Activated T-helper 1 cell treated with anti-CD3 and anti-CD28 coated beads, Interleukin-2, amount 50 U/mL, for 16 hours (primary cell): ENCODE data around the gene TPSAB1.
"Not testable (repeated sequence)": the region's sequence is repeated elsewhere in the genome, so short reads cannot be mapped to it uniquely, and the experiment has no call there.

Experiments used
- DNase-seq, 2 donors: peaks; one replicate each; pipeline ENCODE4 v3.0.0-alpha.2; 2020; ENCODE audit warnings: low read depth in 1 of 2, low spot score in 1 of 2

Gene TPSAB1

GRCh38 chr16:1223355-1224214 is 16.9 kb upstream of the TPSAB1 start:
- DNase-seq = no peak

- no peak for DNase-seq
Measured at GRCh38 chr16:1224558-1224957, 15.9 kb upstream of the TPSAB1 start.

GRCh38 chr16:1225051-1225451 is 15.5 kb upstream of the TPSAB1 start, which contains the start of gene TPSG1:
Gene TPSG1 (minus strand): TSS chr16:1225268. CDS start chr16:1225252, 16 bp downstream.
- DNase-seq = no peak

- DNase-seq = not testable (repeated sequence)
Measured at GRCh38 chr16:1225728-1226311, 14.7 kb upstream of the TPSAB1 start.

DNA sequence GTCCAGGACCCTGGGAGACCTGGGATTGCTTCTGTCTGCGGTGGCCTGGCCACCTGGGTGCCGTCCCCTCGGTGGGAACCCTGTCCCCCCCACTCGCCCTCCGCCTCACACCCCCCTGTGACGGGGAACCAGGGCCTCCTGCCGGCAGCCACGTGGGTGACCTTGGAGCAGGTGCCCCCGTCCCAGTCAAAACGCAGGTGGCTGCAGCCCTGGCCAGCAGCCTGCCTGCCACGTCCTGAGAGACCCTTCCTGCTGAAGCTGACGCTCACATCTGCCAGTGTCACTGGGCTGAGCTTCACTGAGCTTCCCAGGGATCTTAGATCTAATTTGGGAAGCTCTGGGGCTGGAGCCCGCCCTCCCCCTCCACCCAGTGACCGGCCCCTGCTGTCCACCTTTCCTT is 13.8 kb upstream of the TPSAB1 start:
- DNase-seq = not testable (repeated sequence)

DNA sequence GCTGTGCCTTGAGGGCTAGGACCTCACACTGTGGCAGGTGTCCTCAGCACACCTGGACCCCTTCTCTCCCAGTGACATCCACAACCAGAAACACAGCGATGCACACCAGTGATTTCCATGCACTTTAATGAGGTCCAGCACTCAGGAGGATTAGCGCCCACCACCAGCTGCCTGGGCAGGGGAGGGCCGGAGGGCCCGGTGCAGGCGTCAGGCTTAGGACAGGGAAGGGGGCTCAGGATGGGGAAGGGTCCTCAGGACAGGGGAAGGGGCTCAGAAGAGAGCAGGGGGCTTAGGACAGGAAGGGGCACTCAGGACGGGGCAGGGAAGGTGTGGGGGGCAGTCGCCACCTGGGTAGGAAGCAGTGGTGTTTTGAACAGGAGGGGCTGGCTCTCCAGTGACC is 12.3 kb upstream of the TPSAB1 start:
- not testable (repeated sequence) for DNase-seq

- not testable (repeated sequence) for DNase-seq
Measured at GRCh38 chr16:1229476-1229875, 11.0 kb upstream of the TPSAB1 start.

DNA sequence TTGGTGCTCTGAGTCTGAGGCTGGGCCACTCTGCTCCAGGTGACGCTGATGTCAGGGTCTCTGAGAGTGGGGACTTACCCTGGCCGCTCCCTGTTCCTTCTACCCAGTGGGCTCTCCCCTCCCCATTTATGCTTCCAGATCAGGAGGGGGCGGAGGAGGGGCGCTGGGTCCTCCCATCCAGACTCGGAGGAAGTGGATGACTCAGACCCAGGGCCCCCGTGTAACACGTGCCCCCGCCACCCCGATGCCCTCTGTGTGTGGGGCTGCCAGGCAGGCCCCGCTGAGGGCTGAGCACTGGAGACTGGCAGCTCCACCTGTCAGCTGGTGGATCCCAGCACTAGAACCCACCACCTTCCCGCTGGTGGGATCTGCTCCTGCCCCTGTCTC is 10.4 kb upstream of the TPSAB1 start, which contains the start of gene TPSB2:
Gene TPSB2 (minus strand): TSS at position 101 of the 387 bp plus-strand sequence. CDS start 233 bp downstream, outside the sequence.
- not testable (repeated sequence) for DNase-seq

DNA sequence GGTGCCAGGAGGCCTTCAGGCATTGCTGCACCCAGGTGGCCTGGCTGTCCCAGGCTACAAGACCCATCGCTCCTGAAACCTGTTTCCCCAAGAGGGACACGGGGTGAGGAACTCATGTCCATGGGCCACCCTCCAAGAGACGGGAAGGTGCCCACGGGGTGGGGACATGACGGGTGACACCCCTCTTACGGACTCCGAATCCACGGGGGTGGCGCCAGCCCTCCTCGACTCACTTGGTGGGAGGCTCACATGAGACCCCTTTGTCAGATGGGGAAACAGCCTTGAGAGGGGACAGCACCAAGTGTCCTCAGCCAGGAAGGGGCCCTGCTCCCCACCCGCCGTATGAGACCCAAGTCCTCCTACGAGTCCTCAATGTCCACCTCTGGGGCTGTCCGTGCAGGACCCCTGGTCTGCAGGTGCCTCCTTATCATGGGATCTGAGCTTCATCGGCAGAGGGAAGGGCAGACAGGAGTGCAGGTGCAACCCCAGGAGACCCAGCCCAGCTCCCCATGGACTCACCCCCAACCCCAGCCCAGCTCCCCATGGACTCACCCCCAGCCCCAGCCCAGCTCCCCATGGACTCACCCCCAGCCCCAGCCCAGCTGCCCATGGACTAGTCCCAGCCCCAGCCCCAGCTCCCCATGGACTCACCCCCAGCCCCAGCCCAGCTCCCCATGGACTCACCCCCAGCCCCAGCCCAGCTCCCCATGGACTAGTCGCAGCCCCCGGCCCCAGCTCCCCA is 9.9 kb upstream of the TPSAB1 start:
- not testable (repeated sequence) for DNase-seq

DNA sequence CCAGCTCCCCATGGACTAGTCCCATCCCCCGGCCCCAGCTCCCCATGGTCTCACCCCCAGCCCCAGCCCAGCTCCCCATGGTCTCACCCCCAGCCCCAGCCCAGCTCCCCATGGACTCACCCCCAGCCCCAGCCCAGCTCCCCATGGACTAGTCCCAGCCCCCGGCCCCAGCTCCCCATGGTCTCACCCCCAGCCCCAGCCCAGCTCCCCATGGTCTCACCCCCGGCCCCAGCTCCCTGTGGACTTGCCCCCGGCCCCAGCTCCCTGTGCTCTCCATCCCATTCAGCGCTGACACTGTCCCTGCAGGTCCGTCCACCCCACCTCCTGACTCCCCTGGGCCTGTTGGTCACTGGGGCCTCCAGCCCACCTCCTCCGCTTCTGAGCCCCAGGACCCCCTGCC is 9.2 kb upstream of the TPSAB1 start:
- not testable (repeated sequence) for DNase-seq

DNA sequence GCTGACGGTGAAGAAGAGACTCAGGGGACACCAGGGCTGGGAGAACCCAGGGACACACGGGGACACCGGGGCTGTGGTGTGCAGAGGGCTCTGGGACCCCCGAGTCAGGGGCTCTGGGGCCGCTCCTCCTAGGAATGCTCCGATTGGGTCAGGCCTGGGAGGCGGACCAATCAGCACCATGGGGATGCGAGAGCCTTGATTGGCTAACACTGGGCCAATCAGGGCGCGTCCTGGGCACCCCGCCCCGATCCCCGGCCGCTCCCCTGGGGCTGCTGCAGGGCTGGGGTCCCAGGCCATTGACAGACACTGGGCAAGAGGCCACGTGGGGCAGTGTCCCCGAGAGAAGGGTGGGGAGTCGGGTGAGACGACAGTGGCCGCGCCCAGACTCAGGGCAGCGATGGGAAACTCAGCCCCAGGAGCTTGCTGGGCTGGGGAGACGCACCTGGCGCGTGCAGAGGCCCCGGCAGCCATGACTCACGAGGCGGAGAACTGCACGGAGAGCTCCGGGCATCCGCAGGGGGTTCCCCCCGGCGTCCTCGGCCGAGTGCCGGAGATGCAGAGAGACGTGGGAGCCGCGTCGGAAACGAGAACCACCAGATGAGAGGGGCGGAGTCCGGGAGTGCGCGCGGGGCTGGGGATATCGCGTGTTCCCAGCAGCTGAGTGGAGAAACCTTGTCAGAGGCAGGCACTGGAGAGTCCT is 8.3 kb upstream of the TPSAB1 start:
- DNase-seq = not testable (repeated sequence)

DNA sequence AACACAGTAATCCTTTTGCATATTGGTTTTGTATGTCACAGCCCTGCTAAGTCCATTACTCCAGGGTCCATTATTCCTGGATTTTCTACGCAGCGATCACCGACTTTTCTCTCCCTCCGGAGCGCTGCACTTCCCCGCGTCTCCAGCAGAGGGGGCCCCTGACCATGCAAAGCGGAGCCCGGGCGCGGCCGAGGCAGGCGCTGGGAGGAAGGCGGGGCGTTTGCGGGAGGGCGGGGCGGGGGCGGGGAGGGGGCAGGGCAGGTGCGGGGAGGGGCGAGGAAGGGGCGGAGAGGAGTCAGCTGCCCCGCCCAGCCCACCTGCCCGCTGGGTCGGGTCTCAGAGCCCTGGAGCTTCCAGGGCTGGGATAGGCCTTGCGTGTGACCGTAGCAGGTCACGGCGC is 3.8 kb upstream of the TPSAB1 start:
- not testable (repeated sequence) for DNase-seq

- DNase-seq = no peak
Measured at GRCh38 chr16:1237990-1238389, 2.5 kb upstream of the TPSAB1 start.

DNA sequence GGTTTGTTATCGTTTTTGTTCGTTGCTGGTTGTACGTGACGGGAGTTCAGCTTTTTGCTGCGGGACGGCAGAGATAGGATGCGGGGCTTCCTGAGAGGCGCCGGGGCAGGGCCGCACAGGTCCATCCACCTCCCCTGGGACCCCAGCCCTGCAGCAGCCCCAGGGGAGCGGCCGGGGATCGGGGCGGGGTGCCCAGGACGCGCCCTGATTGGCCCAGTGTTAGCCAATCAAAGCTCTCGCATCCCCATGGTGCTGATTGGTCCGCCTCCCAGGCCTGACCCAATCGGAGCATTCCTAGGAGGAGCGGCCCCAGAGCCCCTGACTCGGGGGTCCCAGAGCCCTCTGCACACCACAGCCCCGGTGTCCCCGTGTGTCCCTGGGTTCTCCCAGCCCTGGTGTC is 1.6 kb upstream of the TPSAB1 start:
- not testable (repeated sequence) for DNase-seq

GRCh38 chr16:1239575-1239974 is 930 bp upstream of the TPSAB1 start:
- DNase-seq = not testable (repeated sequence)

- not testable (repeated sequence) for DNase-seq
Measured at GRCh38 chr16:1241081-1241480, 576 bp downstream of the TPSAB1 start.

DNA sequence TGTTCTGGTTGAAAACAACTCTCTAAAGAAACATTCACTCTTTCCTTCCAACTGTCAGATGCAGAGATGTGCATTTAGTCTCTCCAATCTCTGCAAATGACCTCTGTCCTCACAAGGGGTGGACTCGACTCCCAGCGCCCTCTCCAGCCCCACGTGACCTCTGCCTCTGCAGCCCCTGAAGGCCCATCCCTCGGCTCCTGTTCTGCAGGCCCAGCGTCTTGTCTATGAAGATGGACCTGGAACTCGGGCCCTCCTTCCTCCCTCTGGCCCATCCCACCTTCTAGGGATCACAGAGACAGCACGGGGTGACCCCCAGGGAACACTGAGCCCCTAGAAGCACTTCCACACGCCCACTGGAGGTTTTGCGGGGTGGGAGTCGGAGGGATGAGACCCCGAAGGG is 2.9 kb downstream of the TPSAB1 start:
- not testable (repeated sequence) for DNase-seq

DNA sequence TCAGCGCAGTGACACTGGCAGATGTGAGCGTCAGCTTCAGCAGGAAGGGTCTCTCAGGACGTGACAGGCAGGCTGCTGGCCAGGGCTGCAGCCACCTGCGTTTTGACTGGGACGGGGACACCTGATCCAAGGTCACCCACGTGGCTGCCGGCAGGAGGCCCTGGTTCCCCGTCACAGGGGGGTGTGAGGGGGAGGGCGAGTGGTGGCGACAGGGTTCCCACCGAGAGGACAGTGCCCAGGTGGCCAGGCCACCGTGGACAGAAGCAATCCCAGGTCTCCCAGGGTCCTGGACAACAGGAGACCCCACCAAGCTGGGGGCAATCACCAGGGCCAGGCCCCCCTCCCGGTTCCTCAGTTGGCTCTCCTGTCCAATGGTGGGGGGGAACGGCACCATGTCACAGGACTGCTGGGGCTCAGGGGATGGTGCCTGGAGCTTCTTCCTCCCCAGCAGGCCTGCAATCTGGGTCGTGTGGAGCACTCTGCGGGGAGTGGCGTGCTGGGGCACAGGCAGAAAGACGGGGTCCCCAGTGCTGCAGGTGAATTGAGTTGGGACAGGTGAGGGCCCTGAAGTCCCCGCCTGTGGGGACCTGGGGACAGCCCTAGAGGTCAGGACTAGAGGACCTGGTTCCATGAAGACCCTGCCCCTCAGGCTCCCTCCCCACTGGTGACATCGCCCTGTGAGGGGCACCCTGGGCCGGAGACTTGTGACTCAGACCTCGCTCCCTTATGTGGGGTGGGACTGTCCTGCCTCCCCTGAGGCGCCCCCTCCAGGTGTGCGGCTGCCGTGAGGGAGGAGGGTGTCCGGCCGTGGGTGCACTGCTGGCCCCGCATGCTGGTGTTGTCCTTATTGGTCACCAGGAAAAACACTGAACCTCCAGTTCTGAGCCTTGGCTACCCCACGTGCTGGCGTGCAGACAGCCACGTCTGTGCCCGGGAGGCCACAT is 3.7 kb downstream of the TPSAB1 start:
- not testable (repeated sequence) for DNase-seq

DNA sequence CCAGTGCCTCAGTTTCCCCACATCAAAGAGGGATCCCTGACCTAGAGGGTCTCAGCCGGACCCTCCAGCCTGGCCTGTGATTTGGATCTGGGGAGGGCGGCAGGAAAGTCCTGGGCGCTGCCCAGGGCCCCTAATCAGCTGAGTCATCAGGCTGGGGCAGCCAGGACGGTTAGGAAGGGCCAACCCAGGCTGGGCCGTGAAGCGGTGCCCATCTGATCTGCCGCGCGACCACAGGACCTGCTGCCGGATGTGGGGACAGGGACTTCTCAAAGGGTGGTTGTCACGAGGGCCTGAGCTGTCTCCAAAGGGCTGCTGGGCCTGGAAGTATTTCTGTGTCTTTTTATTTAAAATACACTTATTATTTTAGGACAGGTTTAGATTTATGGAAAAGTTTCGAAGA is 4.4 kb downstream of the TPSAB1 start:
- no peak for DNase-seq
